GM21360 (cell line): Measurements from ENCODE around the gene RNF208.

Source experiments
- ATAC-seq: cut with Tn5 transposase; IDR thresholded peaks from one replicate; pipeline ENCODE4 v1.9.1; 2021; ENCODE audit warnings: mild to moderate bottlenecking, moderate library complexity; ENCODE audit not compliant: unreplicated experiment

Gene RNF208

GRCh38 chr9:137178201-137178938 is 43.7 kb downstream of the RNF208 start:
- ATAC-seq: no peak

GRCh38 chr9:137176302-137177182 is 45.5 kb downstream of the RNF208 start:
- no peak for ATAC-seq

GRCh38 chr9:137175345-137175961 is 46.6 kb downstream of the RNF208 start:
- no peak for ATAC-seq

- ATAC-seq: no peak
Measured at GRCh38 chr9:137174722-137175293, 47.2 kb downstream of the RNF208 start.

- no peak for ATAC-seq
Measured at GRCh38 chr9:137173796-137174664, 48.0 kb downstream of the RNF208 start.

- ATAC-seq: no peak
Measured at GRCh38 chr9:137172901-137173795, 48.9 kb downstream of the RNF208 start.

GRCh38 chr9:137171149-137171900 is 50.7 kb downstream of the RNF208 start:
- ATAC-seq: no peak

- ATAC-seq: no peak
Measured at GRCh38 chr9:137170486-137171148, 51.4 kb downstream of the RNF208 start.
